SU-DHL-6 (cell line): Measurements from ENCODE around the gene SYDE2.

Experiments
- H2AFZ ChIP-seq: fragments of 200-600 bp; sonication (generic); 2 replicates; pipeline ENCODE4 v1.6.1; 2014; ENCODE audit warnings: low read depth, mild to moderate bottlenecking, moderate library complexity, mixed read lengths, antibody characterized with exemption, low read length; ENCODE audit not compliant: severe bottlenecking
- H3F3A ChIP-seq: fragments of 200-600 bp; shearing (Covaris generic); 2 replicates; pipeline ENCODE4 v1.6.0; 2016; ENCODE audit warnings: antibody characterized with exemption, mild to moderate bottlenecking; ENCODE audit not compliant: insufficient read depth
- H3K27ac ChIP-seq: fragments of 200-600 bp; sonication (generic); 2 replicates; pipeline ENCODE4 v1.5.1; 2016; ENCODE audit warnings: low read depth, mild to moderate bottlenecking, low read length, moderate library complexity, mixed read lengths
- H3K27me3 ChIP-seq: fragments of 200-600 bp; sonication (generic), shearing (Covaris generic); 2 replicates; pipeline ENCODE4 v1.6.0; 2014; ENCODE audit warnings: mild to moderate bottlenecking, low read length
- H3K36me3 ChIP-seq: fragments of 200-600 bp; sonication (generic); 2 replicates; pipeline ENCODE4 v1.6.1; 2014; ENCODE audit warnings: mild to moderate bottlenecking, low read length, mixed read lengths
- H3K4me2 ChIP-seq: fragments of 300-600, 200-600 bp; shearing (Covaris generic), sonication (generic); 2 replicates; pipeline ENCODE4 v1.6.0; 2014; ENCODE audit warnings: low read length, low read depth, mild to moderate bottlenecking; ENCODE audit not compliant: poor library complexity, severe bottlenecking
- H3K4me3 ChIP-seq: fragments of 200-600 bp; sonication (generic); 2 replicates; pipeline ENCODE4 v1.5.1; 2014; ENCODE audit warnings: antibody characterized with exemption, low read length, mild to moderate bottlenecking, mixed read lengths; ENCODE audit not compliant: insufficient read depth, poor library complexity, severe bottlenecking
- H3K79me2 ChIP-seq: fragments of 200-600 bp; sonication (generic); 2 replicates; pipeline ENCODE4 v1.6.1; 2014; ENCODE audit warnings: mild to moderate bottlenecking, low read length, moderate library complexity; ENCODE audit not compliant: insufficient read depth
- H3K9ac ChIP-seq: fragments of 200-600 bp; sonication (generic); 2 replicates; pipeline ENCODE4 v1.7.0; 2014; ENCODE audit warnings: mild to moderate bottlenecking, low read length
- H3K9me2 ChIP-seq: fragments of 200-600 bp; sonication (generic); replicated peaks from 2 replicates; pipeline ENCODE4 v1.6.1; 2014; ENCODE audit warnings: low read length; ENCODE audit not compliant: insufficient read depth
- H3K9me3 ChIP-seq: fragments of 200-600 bp; sonication (generic); 2 replicates; pipeline ENCODE4 v1.6.1; 2014; ENCODE audit warnings: low read length, mixed read lengths; ENCODE audit not compliant: insufficient read depth
- H4K20me1 ChIP-seq: fragments of 200-600 bp; sonication (generic); 2 replicates; pipeline ENCODE4 v1.6.1; 2014; ENCODE audit warnings: low read depth, mild to moderate bottlenecking, antibody characterized with exemption, low read length, moderate library complexity, mixed read lengths
- EZH2phosphoT487 ChIP-seq: fragments of 200-600 bp; sonication (generic), shearing (Covaris generic); conservative IDR thresholded peaks from 2 replicates; pipeline ENCODE4 v1.6.1; 2018; ENCODE audit warnings: mild to moderate bottlenecking, antibody characterized with exemption, low read length, moderate library complexity, mixed read lengths
- TF ChIP-seq, protein P1 (sequence below): fragments of 200-600 bp; sonication (generic); IDR thresholded peaks from one replicate; pipeline ENCODE4 v1.5.1; 2017; ENCODE audit warnings: antibody characterized with exemption, mild to moderate bottlenecking, low read length, moderate library complexity; ENCODE audit not compliant: insufficient read depth, poor library complexity, severe bottlenecking

SYDE2 gene

DNA sequence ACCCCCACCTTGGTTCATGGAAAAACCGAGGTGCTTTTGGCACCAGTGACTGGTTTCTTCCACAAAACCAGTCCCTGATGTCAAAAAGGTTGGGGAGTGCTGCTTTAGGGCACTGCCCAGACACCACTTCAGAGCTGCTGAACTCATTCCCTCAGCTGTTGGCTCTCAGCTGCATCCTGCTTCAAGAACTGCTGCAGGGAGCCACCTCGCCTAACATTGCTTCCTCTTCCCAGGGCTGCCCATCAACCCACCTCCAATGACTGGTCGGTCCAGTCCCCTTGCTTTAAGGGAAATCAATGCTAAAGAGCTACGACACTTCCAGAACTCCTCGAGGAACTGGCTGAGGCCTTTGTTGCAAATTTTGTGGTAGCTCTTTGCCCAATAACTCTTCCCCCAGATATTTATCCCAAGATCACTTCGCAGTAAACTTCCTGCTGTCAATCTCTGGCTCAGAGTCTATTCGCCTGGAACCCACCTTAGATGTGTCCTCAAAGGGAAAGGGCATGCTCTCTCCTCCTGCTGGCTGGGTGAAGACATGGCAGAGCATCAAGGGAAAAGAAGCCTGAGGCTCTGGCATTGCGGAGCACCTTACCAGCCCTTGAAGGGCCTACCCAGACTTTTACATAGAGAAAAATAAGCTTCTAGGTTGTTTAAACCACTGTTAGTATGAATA lies 29.6 kb upstream of the SYDE2 start:
- Histone ChIP-seq H3K36me3 (no peaks in the 10 kb centered on the region), H3K4me3 (no peak overlapping the region), H3K9ac (no peak overlapping the region), H4K20me1 (no peaks in the 10 kb centered on the region), H3F3A (no peaks in the 10 kb centered on the region), H3K27ac (no peak overlapping the region), H3K4me2 (no peak overlapping the region), H3K79me2 (no peaks in the 10 kb centered on the region), H3K27me3 (no peaks in the 10 kb centered on the region), H3K9me3 (no peaks in the 10 kb centered on the region), H2AFZ (no peak overlapping the region), H3K9me2 (no peaks in the 10 kb centered on the region)
- TF ChIP-seq, protein P1, sequence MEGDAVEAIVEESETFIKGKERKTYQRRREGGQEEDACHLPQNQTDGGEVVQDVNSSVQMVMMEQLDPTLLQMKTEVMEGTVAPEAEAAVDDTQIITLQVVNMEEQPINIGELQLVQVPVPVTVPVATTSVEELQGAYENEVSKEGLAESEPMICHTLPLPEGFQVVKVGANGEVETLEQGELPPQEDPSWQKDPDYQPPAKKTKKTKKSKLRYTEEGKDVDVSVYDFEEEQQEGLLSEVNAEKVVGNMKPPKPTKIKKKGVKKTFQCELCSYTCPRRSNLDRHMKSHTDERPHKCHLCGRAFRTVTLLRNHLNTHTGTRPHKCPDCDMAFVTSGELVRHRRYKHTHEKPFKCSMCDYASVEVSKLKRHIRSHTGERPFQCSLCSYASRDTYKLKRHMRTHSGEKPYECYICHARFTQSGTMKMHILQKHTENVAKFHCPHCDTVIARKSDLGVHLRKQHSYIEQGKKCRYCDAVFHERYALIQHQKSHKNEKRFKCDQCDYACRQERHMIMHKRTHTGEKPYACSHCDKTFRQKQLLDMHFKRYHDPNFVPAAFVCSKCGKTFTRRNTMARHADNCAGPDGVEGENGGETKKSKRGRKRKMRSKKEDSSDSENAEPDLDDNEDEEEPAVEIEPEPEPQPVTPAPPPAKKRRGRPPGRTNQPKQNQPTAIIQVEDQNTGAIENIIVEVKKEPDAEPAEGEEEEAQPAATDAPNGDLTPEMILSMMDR, result no peak
- no peak for TF ChIP-seq EZH2phosphoT487

DNA sequence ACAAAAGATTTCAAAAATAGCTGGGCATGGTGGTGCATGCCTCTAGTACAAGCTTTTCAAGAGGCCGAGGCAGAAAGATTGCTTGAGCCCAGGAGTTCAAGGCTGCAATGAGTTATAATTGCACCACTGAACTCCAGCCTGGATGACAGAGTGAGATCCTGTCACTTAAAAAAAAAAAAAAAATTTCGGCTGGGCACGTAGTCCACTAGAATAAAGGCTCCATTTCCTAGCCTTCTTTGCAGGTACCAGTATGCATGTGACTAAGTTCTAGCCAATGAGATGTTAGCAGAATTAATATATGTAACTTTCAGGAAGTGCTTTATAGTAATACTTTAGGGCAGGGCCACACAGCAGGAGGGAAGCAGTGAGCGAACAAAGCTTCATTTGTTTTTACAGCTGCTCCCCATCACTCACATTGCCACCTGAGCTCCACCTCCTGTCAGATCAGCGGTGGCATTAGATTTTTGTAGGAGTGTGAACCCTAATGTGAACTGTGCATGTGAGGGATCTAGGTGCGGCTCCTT lies 28.8 kb upstream of the SYDE2 start:
- H3K36me3 ChIP-seq, result no peaks in the 10 kb centered on the region
- no peaks in the 10 kb centered on the region for H3K79me2 ChIP-seq
- no peaks in the 10 kb centered on the region for H3K9me3 ChIP-seq
- no peaks in the 10 kb centered on the region for H3F3A ChIP-seq
- no peaks in the 10 kb centered on the region for H3K27me3 ChIP-seq
- no peak overlapping the region for H3K4me2 ChIP-seq
- H3K4me3 ChIP-seq, result no peak overlapping the region
- no peak overlapping the region for H3K9ac ChIP-seq
- no peaks in the 10 kb centered on the region for H4K20me1 ChIP-seq
- no peaks in the 10 kb centered on the region for H3K9me2 ChIP-seq
- no peak overlapping the region for H2AFZ ChIP-seq
- no peak overlapping the region for H3K27ac ChIP-seq
- no peak for TF ChIP-seq EZH2phosphoT487
- TF ChIP-seq, protein P1, result no peak

DNA sequence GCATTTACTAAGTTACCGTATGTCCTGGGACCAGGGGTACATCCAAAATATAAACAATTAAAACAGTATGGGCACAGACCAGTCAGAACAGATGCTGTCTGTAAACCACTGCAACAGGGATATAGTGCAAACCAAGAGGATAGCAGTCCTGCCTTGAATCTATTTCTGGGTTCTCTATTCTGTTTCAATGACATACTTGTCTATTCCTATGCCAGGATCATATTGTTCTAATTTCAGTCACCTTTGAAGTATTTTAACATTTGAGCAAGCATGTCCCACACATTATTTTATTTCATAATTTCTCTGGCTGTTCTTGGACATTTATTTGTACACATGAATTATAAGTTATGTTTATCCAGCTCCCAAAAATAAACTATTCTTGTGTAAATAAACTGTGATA lies 28.2 kb upstream of the SYDE2 start:
- no peaks in the 10 kb centered on the region for H3K9me3 ChIP-seq
- no peak overlapping the region for H2AFZ ChIP-seq
- no peaks in the 10 kb centered on the region for H3F3A ChIP-seq
- H4K20me1 ChIP-seq, result no peaks in the 10 kb centered on the region
- H3K4me2 ChIP-seq, result no peak overlapping the region
- H3K9me2 ChIP-seq, result no peaks in the 10 kb centered on the region
- H3K79me2 ChIP-seq, result no peaks in the 10 kb centered on the region
- no peaks in the 10 kb centered on the region for H3K27me3 ChIP-seq
- TF ChIP-seq EZH2phosphoT487, result no peak
- TF ChIP-seq, protein P1, result no peak
- H3K9ac ChIP-seq, result no peak overlapping the region
- H3K4me3 ChIP-seq, result no peak overlapping the region
- H3K27ac ChIP-seq, result no peak overlapping the region
- H3K36me3 ChIP-seq, result no peaks in the 10 kb centered on the region
